Thoracic aorta (tissue), 2 donors: ENCODE data around the gene RFX3. TPM values are rescaled to one million over a fixed set of nuclear protein-coding genes. Genes with fewer than 3 reads are reported as not detected.

Source experiments
- ATAC-seq: fragments of 150-250 bp; one replicate; pipeline ENCODE4 v1.8.0; 2017; ENCODE audit warnings: low read depth; ENCODE audit not compliant: insufficient number of reproducible peaks, low FRiP score
- DNase-seq: peaks from one replicate; pipeline ENCODE4 v3.0.0-alpha.2; 2020; ENCODE audit warnings: low spot score
- H3K27ac ChIP-seq, 2 donors: fragments of 200-600 bp; sonication (generic); 1 replicate in 1 of 2; 2 replicates in 1 of 2; pipeline ENCODE4 v1.5.1; 2016; ENCODE audit warnings: mild to moderate bottlenecking in 2 of 2, moderate library complexity in 2 of 2
- H3K27me3 ChIP-seq: fragments of 200-600 bp; sonication (generic); replicated peaks from 2 replicates; pipeline ENCODE4 v1.6.0; 2016; ENCODE audit warnings: mild to moderate bottlenecking; ENCODE audit not compliant: insufficient read depth
- H3K36me3 ChIP-seq: fragments of 200-600 bp; sonication (generic); one replicate; pipeline ENCODE4 v1.5.1; 2016
- H3K4me1 ChIP-seq, 2 donors: fragments of 200-600 bp; sonication (generic); 1 replicate in 1 of 2; 2 replicates in 1 of 2; pipeline versions ENCODE4 v1.5.1 to v1.6.0; 2016; ENCODE audit warnings: low read depth in 2 of 2, mild to moderate bottlenecking in 1 of 2; ENCODE audit not compliant: control insufficient read depth in 1 of 2
- H3K4me3 ChIP-seq: fragments of 200-600 bp; sonication (generic); 2 replicates; pipeline ENCODE4 v1.5.1; 2016; ENCODE audit warnings: mild to moderate bottlenecking
- H3K9me3 ChIP-seq: fragments of 200-600 bp; sonication (generic); 2 replicates; pipeline ENCODE4 v1.5.1; 2016
- CTCF ChIP-seq: fragments of 200-600 bp; sonication (generic); IDR thresholded peaks from one replicate; pipeline ENCODE4 v1.5.1; 2019; ENCODE audit warnings: antibody characterized with exemption
- total RNA-seq, 2 donors: library from RNA; depleted of rRNA; stranded (reverse); fragments of >200 nt; gene quantifications; one replicate each; pipeline versions ENCODE4 v1.1.0 to v1.2.3, GENCODE V29; 2016

RFX3 gene
- total RNA-seq, 2 donors from 2014 or later = 2.6 to 15.6 TPM

GRCh38 chr9:3359048-3359692 is 166.6 kb downstream of the RFX3 start:
- H3K27me3 ChIP-seq = no peaks in the 10 kb centered on the region
- H3K4me3 ChIP-seq = no peak overlapping the region
- DNase-seq (no peak), ATAC-seq (no peak)
- H3K9me3 ChIP-seq = no peaks in the 10 kb centered on the region
- TF ChIP-seq CTCF = no peak
- H3K4me1 ChIP-seq = peaks cover 3 to 12% of the 10 kb centered on the region in 2 donors
- H3K27ac ChIP-seq = no peak overlapping the region
- no peaks in the 10 kb centered on the region for H3K36me3 ChIP-seq

- no peak for ATAC-seq
- H3K9me3 ChIP-seq = no peaks in the 10 kb centered on the region
- no peak overlapping the region for H3K27ac ChIP-seq
- no peak for TF ChIP-seq CTCF
- no peak overlapping the region for H3K4me3 ChIP-seq
- DNase-seq = no peak
- H3K4me1 ChIP-seq = no peaks in the 10 kb centered on the region
- H3K36me3 ChIP-seq = no peaks in the 10 kb centered on the region
- no peaks in the 10 kb centered on the region for H3K27me3 ChIP-seq
Measured at GRCh38 chr9:3348169-3348568, 177.6 kb downstream of the RFX3 start.

- Histone ChIP-seq H3K4me1 (no peaks in the 10 kb centered on the region), H3K9me3 (no peaks in the 10 kb centered on the region), H3K27me3 (no peaks in the 10 kb centered on the region), H3K36me3 (no peaks in the 10 kb centered on the region), H3K27ac (no peak overlapping the region), H3K4me3 (no peak overlapping the region)
- ATAC-seq (no peak), DNase-seq (no peak)
- TF ChIP-seq CTCF = no peak
Measured at GRCh38 chr9:3346549-3346948, 179.3 kb downstream of the RFX3 start.

GRCh38 chr9:3343671-3344070 is 182.1 kb downstream of the RFX3 start:
- Histone ChIP-seq H3K4me1 (no peaks in the 10 kb centered on the region), H3K27me3 (no peaks in the 10 kb centered on the region), H3K36me3 (no peaks in the 10 kb centered on the region), H3K9me3 (no peaks in the 10 kb centered on the region), H3K27ac (no peak overlapping the region), H3K4me3 (no peak overlapping the region)
- no peak for ATAC-seq
- TF ChIP-seq CTCF = no peak
- no peak for DNase-seq

GRCh38 chr9:3342159-3342777 is 183.5 kb downstream of the RFX3 start:
- H3K36me3 ChIP-seq = no peaks in the 10 kb centered on the region
- no peak for ATAC-seq
- no peaks in the 10 kb centered on the region for H3K27me3 ChIP-seq
- no peak for TF ChIP-seq CTCF
- no peak overlapping the region for H3K4me3 ChIP-seq
- H3K4me1 ChIP-seq = no peaks in the 10 kb centered on the region
- no peaks in the 10 kb centered on the region for H3K9me3 ChIP-seq
- DNase-seq = no peak
- no peak overlapping the region for H3K27ac ChIP-seq
